H1 (cell line): Measurements from ENCODE around the gene HHIP. TPM values are rescaled to one million over a fixed set of nuclear protein-coding genes. Genes with fewer than 3 reads are reported as not detected.

Experiments
- BACH1 ChIP-seq: IDR thresholded peaks from 2 replicates; pipeline ENCODE4 v1.6.1; 2012; ENCODE audit warnings: low read length, improper control_type of control experiment
- CHD7 ChIP-seq: fragments of 300-600 bp; sonication (generic); IDR thresholded peaks from 2 replicates; pipeline ENCODE4 v1.7.1; 2012; ENCODE audit warnings: low read length, moderate library complexity, mild to moderate bottlenecking, inconsistent platforms; ENCODE audit not compliant: insufficient replicate concordance
- EZH2 ChIP-seq: fragments of 200-600 bp; sonication (generic); IDR thresholded peaks from 2 replicates; pipeline ENCODE4 v1.7.1; 2012; ENCODE audit warnings: low read depth, mild to moderate bottlenecking, moderate library complexity, low read length, inconsistent platforms; ENCODE audit not compliant: severe bottlenecking
- GABPA ChIP-seq: IDR thresholded peaks from 2 replicates; pipeline ENCODE4 v1.6.1; 2011; ENCODE audit warnings: mild to moderate bottlenecking, low read length, moderate library complexity, borderline replicate concordance; ENCODE audit not compliant: insufficient read depth
- GTF2F1 ChIP-seq: IDR thresholded peaks from 2 replicates; pipeline ENCODE4 v1.6.1; 2012; ENCODE audit warnings: low read depth, low read length, improper control_type of control experiment, borderline replicate concordance
- HDAC6 ChIP-seq: IDR thresholded peaks from one replicate; pipeline ENCODE4 v1.7.1; 2012; ENCODE audit warnings: low read depth, mild to moderate bottlenecking, inconsistent platforms, low read length, moderate library complexity
- JUND ChIP-seq: IDR thresholded peaks from 2 replicates; pipeline ENCODE4 v1.6.1; 2011; ENCODE audit warnings: mild to moderate bottlenecking, improper control_type of control experiment, low read length
- MAFK ChIP-seq: IDR thresholded peaks from 2 replicates; pipeline ENCODE4 v1.6.1; 2012; ENCODE audit warnings: low read depth, mild to moderate bottlenecking, improper control_type of control experiment, low read length
- MAX ChIP-seq: IDR thresholded peaks from 2 replicates; pipeline ENCODE4 v1.6.1; 2012; ENCODE audit warnings: inconsistent platforms
- SIRT6 ChIP-seq: IDR thresholded peaks from one replicate; pipeline ENCODE4 v1.7.1; 2012; ENCODE audit warnings: low read length, inconsistent platforms
- SRF ChIP-seq: IDR thresholded peaks from 2 replicates; pipeline ENCODE4 v1.6.1; 2011; ENCODE audit warnings: mild to moderate bottlenecking, low read depth, low read length, moderate library complexity
- SUZ12 ChIP-seq: fragments of 200-600 bp; sonication (generic); IDR thresholded peaks from 2 replicates; pipeline ENCODE4 v1.6.1; 2012; ENCODE audit warnings: mild to moderate bottlenecking, inconsistent platforms, low read length, moderate library complexity, mixed read lengths
- TCF12 ChIP-seq: IDR thresholded peaks from 2 replicates; pipeline ENCODE4 v1.6.1; 2011; ENCODE audit warnings: low read depth, mild to moderate bottlenecking, low read length
- polyA plus RNA-seq, 7 experiments: library from polyadenylated mRNA; depleted of rRNA in 3 of 7; stranded (reverse) in 5 of 7; unstranded in 2 of 7; fragments of >200 nt in 5 of 7; fragments of 200-250 nt in 2 of 7; gene quantifications; 1 replicate in 5 of 7; 2 replicates in 1 of 7; 4 replicates in 1 of 7; pipeline versions ENCODE4 v1.2.1 to v1.2.3, GENCODE V29; 2011 to 2013; ENCODE audit warnings: missing spikeins in 2 of 7, mixed read lengths in 2 of 7
- total RNA-seq: library from RNA; stranded (reverse); fragmentation: NEBNext Ultra II Directional; extraction: Animal tissue kit (Norgen Biotek cat#: 25700); gene quantifications from 2 replicates; pipeline ENCODE4 v1.2.1, GENCODE V29; 2021

HHIP gene
- total and polyA plus RNA-seq, 2 of the 8 experiments (the other 6 are each of a cell fraction or from before 2014, with no cell fraction given): 0.05 to 1.3 TPM

- TF ChIP-seq CHD7 (no peak), SRF (no peak), HDAC6 (no peak), SIRT6 (no peak), TCF12 (no peak), EZH2 (no peak), GTF2F1 (no peak), MAFK (no peak), MAX (no peak), BACH1 (no peak), SUZ12 (no peak), JUND (no peak), GABPA (no peak)
Observed at GRCh38 chr4:144696376-144696775, 50.4 kb downstream of the HHIP start (continued).
